AG10803 (cell line): Measurements from ENCODE around the gene NT5DC3.
A peak's percentile ranks its signal among the peaks of the same experiment; 100 is the strongest.

ENCODE experiments used
- DNase-seq: peaks from one replicate; pipeline ENCODE4 v3.0.0; 2010; ENCODE audit warnings: low read depth
- H3K4me3 ChIP-seq: 2 replicates; pipeline ENCODE4 v1.5.1; 2011; ENCODE audit warnings: mild to moderate bottlenecking, low read length, control low read depth
- TF ChIP-seq, protein P1 (sequence below): conservative IDR thresholded peaks from 2 replicates; pipeline ENCODE4 v1.5.1; 2011; ENCODE audit warnings: mild to moderate bottlenecking, low read length, control low read depth, inconsistent platforms

The NT5DC3 gene

GRCh38 chr12:103833095-103833775, 7.8 kb downstream of the NT5DC3 start:
- TF ChIP-seq, protein P1, sequence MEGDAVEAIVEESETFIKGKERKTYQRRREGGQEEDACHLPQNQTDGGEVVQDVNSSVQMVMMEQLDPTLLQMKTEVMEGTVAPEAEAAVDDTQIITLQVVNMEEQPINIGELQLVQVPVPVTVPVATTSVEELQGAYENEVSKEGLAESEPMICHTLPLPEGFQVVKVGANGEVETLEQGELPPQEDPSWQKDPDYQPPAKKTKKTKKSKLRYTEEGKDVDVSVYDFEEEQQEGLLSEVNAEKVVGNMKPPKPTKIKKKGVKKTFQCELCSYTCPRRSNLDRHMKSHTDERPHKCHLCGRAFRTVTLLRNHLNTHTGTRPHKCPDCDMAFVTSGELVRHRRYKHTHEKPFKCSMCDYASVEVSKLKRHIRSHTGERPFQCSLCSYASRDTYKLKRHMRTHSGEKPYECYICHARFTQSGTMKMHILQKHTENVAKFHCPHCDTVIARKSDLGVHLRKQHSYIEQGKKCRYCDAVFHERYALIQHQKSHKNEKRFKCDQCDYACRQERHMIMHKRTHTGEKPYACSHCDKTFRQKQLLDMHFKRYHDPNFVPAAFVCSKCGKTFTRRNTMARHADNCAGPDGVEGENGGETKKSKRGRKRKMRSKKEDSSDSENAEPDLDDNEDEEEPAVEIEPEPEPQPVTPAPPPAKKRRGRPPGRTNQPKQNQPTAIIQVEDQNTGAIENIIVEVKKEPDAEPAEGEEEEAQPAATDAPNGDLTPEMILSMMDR: no peak
- DNase-seq: peak; percentile 72
- no peak overlapping the region for H3K4me3 ChIP-seq

DNA sequence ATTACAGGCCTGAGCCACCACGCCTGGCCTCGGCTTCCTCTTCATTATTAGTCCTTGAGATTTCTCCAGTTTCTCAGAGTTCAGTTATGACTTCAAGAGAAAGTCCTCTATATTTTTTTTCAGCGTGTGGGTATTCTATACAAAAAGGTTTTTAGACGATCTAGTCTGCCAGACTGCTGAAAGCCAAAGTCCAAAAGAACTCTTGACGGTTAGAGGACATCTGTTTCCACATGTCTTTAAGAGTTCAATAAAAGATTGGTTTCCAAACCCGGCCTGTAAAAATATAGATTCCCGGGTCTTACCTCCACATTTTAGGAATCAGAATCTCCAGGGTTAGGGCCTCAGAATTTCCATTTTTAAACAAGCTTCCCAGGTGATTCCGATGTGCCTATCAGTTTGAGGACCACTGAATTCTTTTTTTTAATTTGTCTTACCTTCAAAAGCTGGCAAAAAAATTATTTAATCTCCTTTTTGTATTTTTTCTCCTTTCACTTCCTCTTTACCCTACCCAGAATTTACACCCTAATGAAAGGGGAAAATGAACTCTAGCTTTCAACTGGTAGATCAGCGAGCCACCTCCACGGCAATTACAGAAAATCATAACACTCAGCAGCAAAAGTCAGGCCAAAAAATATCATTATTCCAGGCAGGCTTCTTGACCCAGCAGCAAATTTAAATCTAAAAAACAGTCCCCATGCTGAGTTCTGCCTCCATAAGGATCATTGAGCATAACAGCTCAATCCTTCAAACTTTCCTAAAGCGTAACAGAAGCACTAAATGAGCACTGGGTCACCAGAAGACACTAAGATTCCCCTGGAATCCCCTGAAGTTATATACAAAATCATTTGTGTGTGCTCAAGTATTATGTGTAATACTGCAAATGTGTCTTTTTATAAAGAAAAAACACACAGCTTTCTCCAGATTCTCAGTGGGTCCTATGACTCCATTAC, 8.7 kb downstream of the NT5DC3 start:
- TF ChIP-seq, protein P1: no peak
- no peak for DNase-seq
- H3K4me3 ChIP-seq: no peak overlapping the region

GRCh38 chr12:103830730-103831320, 10.2 kb downstream of the NT5DC3 start:
- no peak for DNase-seq

GRCh38 chr12:103830025-103830725, 10.9 kb downstream of the NT5DC3 start:
- TF ChIP-seq, protein P1: no peak
- DNase-seq: no peak

More at GRCh38 chr12:103830730-103831320, 10.2 kb downstream of the NT5DC3 start:
- H3K4me3 ChIP-seq: no peak overlapping the region
- TF ChIP-seq, protein P1: no peak

DNA sequence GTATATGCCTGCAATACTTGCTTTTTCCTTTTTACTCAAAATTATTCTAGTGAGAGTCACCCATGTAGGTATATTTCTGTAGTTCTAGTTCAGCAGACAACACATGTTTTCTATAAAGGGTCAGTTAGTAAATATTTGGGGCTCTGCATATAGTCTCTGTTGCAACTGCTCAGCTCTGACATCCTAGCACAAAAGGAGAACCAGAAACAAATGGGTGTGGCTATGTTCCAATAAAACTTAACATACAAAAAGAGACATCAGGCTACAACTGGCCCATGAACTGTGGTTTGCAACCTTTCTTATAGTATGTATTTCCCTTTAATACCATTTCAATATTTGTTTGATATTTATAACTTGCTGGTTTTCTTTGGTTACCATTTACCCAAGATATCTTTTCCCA, 11.9 kb downstream of the NT5DC3 start:
- H3K4me3 ChIP-seq: no peak overlapping the region
- TF ChIP-seq, protein P1: no peak
- peak; percentile 49 for DNase-seq

More at GRCh38 chr12:103830025-103830725, 10.9 kb downstream of the NT5DC3 start:
- no peak overlapping the region for H3K4me3 ChIP-seq

DNA sequence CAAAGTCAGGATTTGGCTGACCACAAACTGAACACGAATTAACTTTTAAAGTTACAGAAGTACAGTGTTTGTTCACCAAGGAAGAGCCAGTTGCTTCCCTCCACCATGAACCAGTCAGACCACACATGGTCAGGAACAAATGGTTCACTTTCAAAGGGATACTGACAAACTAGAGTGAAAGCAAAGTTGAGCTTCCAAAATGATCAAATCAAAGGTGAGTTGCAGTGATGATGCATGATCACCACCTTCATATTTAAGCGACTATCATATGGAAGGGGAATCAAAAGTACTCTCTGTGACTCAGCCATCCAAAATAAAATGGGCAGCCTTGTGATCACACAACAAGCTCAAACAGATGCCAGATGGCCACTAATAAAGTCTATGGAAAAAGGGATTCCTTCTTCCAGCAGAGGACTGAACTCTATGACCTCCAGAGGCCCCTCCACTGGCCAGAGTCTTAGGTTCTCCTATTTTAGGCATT, 13.1 kb downstream of the NT5DC3 start:
- no peak overlapping the region for H3K4me3 ChIP-seq
- no peak for DNase-seq
- TF ChIP-seq, protein P1: no peak
